H1 (cell line): ENCODE data around the gene NDUFA3. TPM values are rescaled to one million over a fixed set of nuclear protein-coding genes. Genes with fewer than 3 reads are reported as not detected.
A peak's percentile ranks its signal among the peaks of the same experiment; 100 is the strongest.

Experiments used
- ASH2L ChIP-seq: fragments of 200-600, 300-600 bp; sonication (generic); IDR thresholded peaks from one replicate; pipeline ENCODE4 v1.7.1; 2017; ENCODE audit warnings: low read length
- EZH2 ChIP-seq: fragments of 200-600 bp; sonication (generic); IDR thresholded peaks from 2 replicates; pipeline ENCODE4 v1.7.1; 2012; ENCODE audit warnings: low read depth, mild to moderate bottlenecking, moderate library complexity, low read length, inconsistent platforms; ENCODE audit not compliant: severe bottlenecking
- RFX5 ChIP-seq: IDR thresholded peaks from 2 replicates; pipeline ENCODE4 v1.6.1; 2011; ENCODE audit warnings: low read depth, low read length, improper control_type of control experiment, borderline replicate concordance
- SP1 ChIP-seq: IDR thresholded peaks from 2 replicates; pipeline ENCODE4 v1.6.1; 2011; ENCODE audit warnings: low read depth, low read length
- TAF1 ChIP-seq: IDR thresholded peaks from 2 replicates; pipeline ENCODE4 v1.6.1; 2011; ENCODE audit warnings: mild to moderate bottlenecking, low read depth, low read length
- TAF7 ChIP-seq: optimal IDR thresholded peaks from 2 replicates; pipeline ENCODE3; 2011; ENCODE audit warnings: low read depth, mild to moderate bottlenecking, inconsistent platforms, low read length, moderate library complexity, borderline replicate concordance
- polyA plus RNA-seq, 7 experiments: library from polyadenylated mRNA; depleted of rRNA in 3 of 7; stranded (reverse) in 5 of 7; unstranded in 2 of 7; fragments of >200 nt in 5 of 7; fragments of 200-250 nt in 2 of 7; gene quantifications; 1 replicate in 5 of 7; 2 replicates in 1 of 7; 4 replicates in 1 of 7; pipeline versions ENCODE4 v1.2.1 to v1.2.3, GENCODE V29; 2011 to 2013; ENCODE audit warnings: missing spikeins in 2 of 7, mixed read lengths in 2 of 7
- total RNA-seq: library from RNA; stranded (reverse); fragmentation: NEBNext Ultra II Directional; extraction: Animal tissue kit (Norgen Biotek cat#: 25700); gene quantifications from 2 replicates; pipeline ENCODE4 v1.2.1, GENCODE V29; 2021

The NDUFA3 gene
- total and polyA plus RNA-seq, 2 of the 8 experiments (the other 6 are each of a cell fraction or from before 2014, with no cell fraction given) = 175 to 208 TPM

- TF ChIP-seq TAF7 (peak; percentile 84), RFX5 (no peak), TAF1 (peak; percentile 96), ASH2L (peak; percentile 94), EZH2 (no peak), SP1 (peak; percentile 94)
Observed at GRCh38 chr19:54115109-54116063, 12.7 kb downstream of the NDUFA3 start, which contains the start of the genes PRPF31 and TFPT (continued).
